GM12878 (cell line): ENCODE data around the gene PTPN5. TPM values are rescaled to one million over a fixed set of nuclear protein-coding genes. Genes with fewer than 3 reads are reported as not detected.

Experiments
- ATAC-seq: fragments of 200-7000 bp; cut with Tn5 transposase; 3 replicates; pipeline ENCODE4 v1.9.1; 2020; ENCODE audit warnings: mild to moderate bottlenecking, moderate library complexity
- BruUV-seq: library from RNA; stranded (reverse); fragments of 400-500 nt; replicated peaks from 2 replicates; lab custom pipeline; 2021; lab: Mats Ljungman, UMichigan
- CTCF ChIA-PET: fragments of 300-600 bp; sonication (Branson Sonifier 250); formaldehyde crosslinking; extraction: SDS; loops from one replicate; lab custom pipeline; 2021; ENCODE audit warnings: inconsistent platforms; lab: Yijun Ruan, JAX
- POLR2A ChIA-PET: fragments of 350-600 bp; formaldehyde crosslinking; extraction: SDS; loops from one replicate; lab custom pipeline; 2021; ENCODE audit warnings: inconsistent platforms; lab: Charles Lee
- RAD21 ChIA-PET: fragments of 300-600 bp; sonication (Branson Sonifier 250); formaldehyde crosslinking; loops from one replicate; lab custom pipeline; 2023; ENCODE audit warnings: antibody characterized with exemption; ENCODE audit not compliant: unreplicated experiment; lab: Charles Lee
- SMC1A ChIA-PET: fragments of 300-600 bp; sonication (Branson Sonifier 250); formaldehyde crosslinking; loops from one replicate; lab custom pipeline; 2023; ENCODE audit not compliant: unreplicated experiment, uncharacterized antibody; lab: Charles Lee
- DNase-seq: peaks from one replicate; pipeline ENCODE4 v3.0.0-alpha.2; 2011; ENCODE audit warnings: low read depth, low spot score
- FAIRE-seq: peaks from 3 replicates; lab custom pipeline; 2011; peaks lifted over from hg19 to GRCh38; lab: Jason Lieb, UNC
- H2AFZ ChIP-seq: 2 replicates; pipeline ENCODE4 v1.6.0; 2011; ENCODE audit warnings: low read depth, low read length, control low read depth; ENCODE audit not compliant: control insufficient read depth
- H3K27ac ChIP-seq: 2 replicates; pipeline ENCODE4 v1.5.1; 2011; ENCODE audit warnings: control low read depth; ENCODE audit not compliant: control insufficient read depth, insufficient read depth
- H3K27me3 ChIP-seq, 2 experiments: replicated peaks in 1 of 2; 2 replicates each; pipeline versions ENCODE4 v1.6.0 to v1.6.1; 2011; ENCODE audit warnings: low read length in 1 of 2; ENCODE audit not compliant: control insufficient read depth in 2 of 2, insufficient read depth in 2 of 2
- H3K36me3 ChIP-seq, 2 experiments: 2 replicates each; pipeline ENCODE4 v1.5.1; 2011; ENCODE audit warnings: low read length in 1 of 2; ENCODE audit not compliant: control insufficient read depth in 2 of 2, insufficient read depth in 2 of 2
- H3K4me1 ChIP-seq: 2 replicates; pipeline ENCODE4 v1.6.1; 2011; ENCODE audit warnings: mild to moderate bottlenecking, low read length, moderate library complexity, mixed read lengths; ENCODE audit not compliant: control insufficient read depth, insufficient read depth
- H3K4me2 ChIP-seq: 2 replicates; pipeline ENCODE4 v1.6.0; 2011; ENCODE audit warnings: control low read depth; ENCODE audit not compliant: control insufficient read depth, insufficient read depth
- H3K4me3 ChIP-seq: fragments of 200-600 bp; sonication (generic); 2 replicates; pipeline ENCODE4 v1.5.1; 2016
- H3K79me2 ChIP-seq: 2 replicates; pipeline ENCODE4 v1.6.0; 2011; ENCODE audit warnings: low read length; ENCODE audit not compliant: control insufficient read depth, insufficient read depth
- H3K9ac ChIP-seq: 2 replicates; pipeline ENCODE4 v1.8.0; 2011; ENCODE audit warnings: low read length, control low read depth, mixed read lengths; ENCODE audit not compliant: control insufficient read depth, insufficient read depth
- H3K9me3 ChIP-seq: replicated peaks from 3 replicates; pipeline ENCODE4 v1.5.1; 2011; ENCODE audit warnings: mild to moderate bottlenecking, low read length; ENCODE audit not compliant: control insufficient read depth, insufficient read depth
- H4K20me1 ChIP-seq: 2 replicates; pipeline ENCODE4 v1.6.0; 2011; ENCODE audit not compliant: control insufficient read depth, insufficient read depth
- ATF7 ChIP-seq: fragments of 450-650 bp; IDR thresholded peaks from 2 replicates; pipeline ENCODE4 v1.6.1; 2016; ENCODE audit warnings: low read depth, mild to moderate bottlenecking
- BMI1 ChIP-seq: fragments of 450-650 bp; IDR thresholded peaks from 2 replicates; pipeline ENCODE4 v1.6.1; 2016; ENCODE audit warnings: mild to moderate bottlenecking, moderate library complexity, borderline replicate concordance
- EP300 ChIP-seq, 2 experiments: fragments of 150-350 bp in 1 of 2; IDR thresholded peaks; 2 replicates each; pipeline ENCODE4 v1.6.1; 2011 to 2012; ENCODE audit warnings: low read depth in 2 of 2, low read length in 2 of 2, borderline replicate concordance in 1 of 2, improper control_type of control experiment in 1 of 2, inconsistent platforms in 1 of 2; ENCODE audit not compliant: control insufficient read depth in 1 of 2
- HSF1 ChIP-seq: fragments of 150-350 bp; IDR thresholded peaks from 2 replicates; pipeline ENCODE4 v1.6.1; 2014; ENCODE audit warnings: mild to moderate bottlenecking, low read depth, low read length
- KLF5 ChIP-seq: fragments of 450-650 bp; IDR thresholded peaks from 2 replicates; pipeline ENCODE4 v1.6.1; 2014; ENCODE audit warnings: mild to moderate bottlenecking; ENCODE audit not compliant: partially characterized antibody
- MEF2A ChIP-seq: IDR thresholded peaks from 2 replicates; pipeline ENCODE4 v1.6.1; 2011; ENCODE audit warnings: low read depth, mild to moderate bottlenecking, low read length, moderate library complexity; ENCODE audit not compliant: insufficient read depth
- MLLT1 ChIP-seq: fragments of 450-650 bp; IDR thresholded peaks from 2 replicates; pipeline ENCODE4 v1.6.1; 2016; ENCODE audit warnings: mild to moderate bottlenecking
- NFYB ChIP-seq: IDR thresholded peaks from 2 replicates; pipeline ENCODE4 v1.6.1; 2011; ENCODE audit warnings: low read depth, mild to moderate bottlenecking, low read length, improper control_type of control experiment, moderate library complexity; ENCODE audit not compliant: insufficient read depth
- REST ChIP-seq: IDR thresholded peaks from 2 replicates; pipeline ENCODE4 v1.6.1; 2012; ENCODE audit warnings: mild to moderate bottlenecking, low read depth, low read length
- SIN3A ChIP-seq: IDR thresholded peaks from 2 replicates; pipeline ENCODE4 v1.6.1; 2012; ENCODE audit warnings: low read depth, low read length, improper control_type of control experiment
- ZBTB40 ChIP-seq: fragments of 450-650 bp; IDR thresholded peaks from 2 replicates; pipeline ENCODE4 v1.6.1; 2016; ENCODE audit warnings: mild to moderate bottlenecking, moderate library complexity, borderline replicate concordance
- ZZZ3 ChIP-seq: IDR thresholded peaks from 2 replicates; pipeline ENCODE4 v1.6.1; 2011; ENCODE audit warnings: low read depth; ENCODE audit not compliant: control insufficient read depth, insufficient read length
- WGBS: methylation state at CpG from one replicate; pipeline ENCODE4 v1.1.6; 2016; ENCODE audit warnings: low lambda C conversion rate; ENCODE audit not compliant: insufficient replicate concordance, insufficient coverage; ENCODE audit errors: missing lambda C conversion rate; 5-methylcytosine and 5-hydroxymethylcytosine counted together
- in situ Hi-C: fragments of 300-500 bp; cut with MboI; formaldehyde crosslinking; loops from 9 replicates; pipeline ENCODE4 v1.14.3; 2018; ENCODE audit warnings: mixed read lengths
- intact Hi-C: fragments of 100-400 bp; cut with micrococcal nuclease; formaldehyde crosslinking; loops from one replicate; pipeline ENCODE4 v1.14.2; 2022; ENCODE audit not compliant: unreplicated experiment
- polyA plus RNA-seq, 11 experiments: library from polyadenylated mRNA; depleted of rRNA in 4 of 11; unstranded in 6 of 11; stranded (reverse) in 5 of 11; fragments of >200 nt; fragmentation: Nextera tagmentation in 4 of 11; fragmentation: Illumina TruSeq in 1 of 11; extraction: Ambion mirVana in 4 of 11; extraction: Trizol in 1 of 11; gene quantifications; 1 replicate in 1 of 11; 2 replicates in 10 of 11; pipeline versions ENCODE4 v1.2.1 to v1.2.3, GENCODE V29; 2011 to 2016; ENCODE audit warnings: inconsistent platforms in 2 of 11, missing spikeins in 2 of 11, low read depth in 1 of 11
- total RNA-seq, 4 experiments: library from RNA; depleted of rRNA in 3 of 4; stranded (reverse); fragments of >200 nt in 3 of 4; fragmentation: Illumina TruSeq in 1 of 4; extraction: Trizol in 1 of 4; gene quantifications; 2 replicates each; pipeline versions ENCODE4 v1.2.1 to v1.2.3, GENCODE V29; 2013 to 2021

PTPN5 gene
- total and polyA plus RNA-seq, 10 of the 15 experiments (the other 5 are each of a cell fraction or from before 2014, with no cell fraction given), result 0.04 to 0.06 (median 0.05) TPM; not detected in 7

GRCh38 chr11:18723991-18724390 is 67.6 kb downstream of the PTPN5 start:
- Histone ChIP-seq H3K27me3 (no peaks in the 10 kb centered on the region; a peak in 3 of 4 replicates), H3K79me2 (no peaks in the 10 kb centered on the region), H3K9ac (no peak overlapping the region), H3K9me3 (no peaks in the 10 kb centered on the region), H4K20me1 (no peaks in the 10 kb centered on the region), H2AFZ (no peak overlapping the region), H3K27ac (no peak overlapping the region), H3K4me3 (no peak overlapping the region), H3K4me1 (peaks cover 9% of the 10 kb centered on the region), H3K36me3 (no peaks in the 10 kb centered on the region), H3K4me2 (no peak overlapping the region)
- no peak for DNase-seq
- SMC1A ChIA-PET, result interaction anchor here (1.0 to 4.4 kb wide), 6 partner anchors 7 to 79 kb away, joined by 3 to 44 read pairs (median 4); no protein-coding TSS in a partner anchor
- FAIRE-seq, result no peak
- RAD21 ChIA-PET, result interaction anchor here (0.5 to 4.0 kb wide), 3 partner anchors 32 to 41 kb away, joined by 4 to 40 read pairs (median 5); no protein-coding TSS in a partner anchor
- intact Hi-C loops (loop anchor here (2.0 to 10.0 kb wide), 3 partner anchors 38 to 479 kb away; partner anchors contain the start of gene SAA2), in situ Hi-C loops (no loop called here)
- 26% methylated on average over 7 of the region's 7 CpGs for WGBS
- no TSS peak for BruUV-seq
- POLR2A ChIA-PET, result interaction anchor here (1.3 kb wide), 1 partner anchor 41 kb away, joined by 3 read pairs; no protein-coding TSS in a partner anchor
- no peak for ATAC-seq
- CTCF ChIA-PET, result interaction anchor here (0.8 to 8.0 kb wide), 12 partner anchors 8 to 341 kb away, joined by 3 to 131 read pairs (median 22); no protein-coding TSS in a partner anchor
- no peak for TF ChIP-seq KLF5
- no peak for TF ChIP-seq BMI1
- no peak for TF ChIP-seq ZBTB40
- no peak for TF ChIP-seq ATF7
- no peak for TF ChIP-seq MLLT1
- TF ChIP-seq EP300 (IDR thresholded peaks at IDR 0.05; ENCODE audit: borderline replicate concordance in 1 of 2, control insufficient read depth in 1 of 2, low read depth in 2 of 2, low read length in 2 of 2), result no peak
- TF ChIP-seq REST, result no peak
- TF ChIP-seq HSF1, result no peak
- TF ChIP-seq ZZZ3, result no peak
- TF ChIP-seq MEF2A, result no peak
- no peak for TF ChIP-seq SIN3A
- no peak for TF ChIP-seq NFYB
